ENCODE results near the gene PAM. TPM values are rescaled to one million over a fixed set of nuclear protein-coding genes. Genes with fewer than 3 reads are reported as not detected.

Gene PAM
- total and polyA plus RNA-seq, 2 donors (not counting 3 experiments of a cell fraction or from before 2014, with no cell fraction given): 118 to 176 TPM

DNA sequence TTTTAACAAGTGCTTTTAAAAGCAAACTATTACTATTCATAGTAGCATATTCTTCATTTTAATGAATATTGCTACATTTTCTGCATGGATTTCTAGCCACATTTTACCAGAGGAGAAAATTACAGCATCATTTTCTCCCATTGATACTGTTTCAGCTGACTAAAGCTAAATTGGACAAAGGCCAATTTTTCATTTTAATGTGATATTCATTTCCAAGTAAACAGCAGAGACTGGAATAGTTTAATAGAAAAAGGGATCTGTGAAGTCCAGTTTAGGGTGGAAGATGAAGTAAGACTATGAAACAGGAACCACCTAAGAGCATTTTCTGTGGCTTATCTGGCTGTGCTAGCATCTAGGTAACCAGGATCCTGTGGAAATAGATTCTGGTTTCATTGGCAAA, 236.7 kb downstream of the PAM start:
- no peak for DNase-seq (ENCODE audit: low read depth, low spot score)
- no peaks in the 10 kb centered on the region for H3K36me3 ChIP-seq (ENCODE audit: control insufficient read depth in 2 of 2, extremely low read depth in 1 of 2, insufficient read depth in 2 of 2, low read length in 2 of 2)
- dilution Hi-C loops (cut with MboI; ENCODE audit: extremely low pct_ligation_motif_present, low sequenced_read_pairs): no loop called here
- ChIA-PET POLR2A (no interaction called here), CTCF (no interaction called here)
- H3K9me3 ChIP-seq (replicated peaks; ENCODE audit: control insufficient read depth, insufficient read depth, low read length): no peaks in the 10 kb centered on the region
- no peak overlapping the region for H2AFZ ChIP-seq (ENCODE audit: low read depth, low read length)
- no peak overlapping the region for H3K4me2 ChIP-seq (ENCODE audit: insufficient read depth, low read length)
- no peaks in the 10 kb centered on the region for H3K79me2 ChIP-seq (ENCODE audit: control insufficient read depth, insufficient read depth, low read length)
- BruUV-seq (replicated peaks): no TSS peak
- intact Hi-C loops (cut with micrococcal nuclease): no loop called here
- H3K9ac ChIP-seq (replicated peaks; ENCODE audit: extremely low read depth, insufficient read depth, low read length): no peak overlapping the region
- H3K27ac ChIP-seq (ENCODE audit: insufficient read depth, low read depth, low read length): no peak overlapping the region
- no peaks in the 10 kb centered on the region for H3K27me3 ChIP-seq (ENCODE audit: control insufficient read depth in 2 of 2, insufficient read depth in 2 of 2, low read length in 2 of 2)
- TF ChIP-seq EZH2 (IDR thresholded peaks at IDR 0.05; ENCODE audit: borderline replicate concordance, low read depth, low read length, severe bottlenecking) (no peak), MYC (IDR thresholded peaks at IDR 0.05; ENCODE audit: low read depth, low read length) (no peak), POLR2A (IDR thresholded peaks at IDR 0.05; ENCODE audit: low read depth, low read length) (no peak), FOS (IDR thresholded peaks at IDR 0.05; ENCODE audit: borderline replicate concordance, insufficient read depth, low read length) (no peak), GATA2 (IDR thresholded peaks at IDR 0.05; ENCODE audit: insufficient read depth, insufficient read length, low read depth, low read length) (no peak), JUN (IDR thresholded peaks at IDR 0.05; ENCODE audit: borderline replicate concordance, insufficient read depth, insufficient read length, low read depth) (no peak)
- TF ChIP-seq, protein P1, sequence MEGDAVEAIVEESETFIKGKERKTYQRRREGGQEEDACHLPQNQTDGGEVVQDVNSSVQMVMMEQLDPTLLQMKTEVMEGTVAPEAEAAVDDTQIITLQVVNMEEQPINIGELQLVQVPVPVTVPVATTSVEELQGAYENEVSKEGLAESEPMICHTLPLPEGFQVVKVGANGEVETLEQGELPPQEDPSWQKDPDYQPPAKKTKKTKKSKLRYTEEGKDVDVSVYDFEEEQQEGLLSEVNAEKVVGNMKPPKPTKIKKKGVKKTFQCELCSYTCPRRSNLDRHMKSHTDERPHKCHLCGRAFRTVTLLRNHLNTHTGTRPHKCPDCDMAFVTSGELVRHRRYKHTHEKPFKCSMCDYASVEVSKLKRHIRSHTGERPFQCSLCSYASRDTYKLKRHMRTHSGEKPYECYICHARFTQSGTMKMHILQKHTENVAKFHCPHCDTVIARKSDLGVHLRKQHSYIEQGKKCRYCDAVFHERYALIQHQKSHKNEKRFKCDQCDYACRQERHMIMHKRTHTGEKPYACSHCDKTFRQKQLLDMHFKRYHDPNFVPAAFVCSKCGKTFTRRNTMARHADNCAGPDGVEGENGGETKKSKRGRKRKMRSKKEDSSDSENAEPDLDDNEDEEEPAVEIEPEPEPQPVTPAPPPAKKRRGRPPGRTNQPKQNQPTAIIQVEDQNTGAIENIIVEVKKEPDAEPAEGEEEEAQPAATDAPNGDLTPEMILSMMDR (IDR thresholded peaks at IDR 0.05; ENCODE audit: extremely low read depth in 1 of 2, insufficient read depth in 1 of 2, low read depth in 1 of 2, low read length in 2 of 2): no peak
- TF ChIP-seq, protein P2, sequence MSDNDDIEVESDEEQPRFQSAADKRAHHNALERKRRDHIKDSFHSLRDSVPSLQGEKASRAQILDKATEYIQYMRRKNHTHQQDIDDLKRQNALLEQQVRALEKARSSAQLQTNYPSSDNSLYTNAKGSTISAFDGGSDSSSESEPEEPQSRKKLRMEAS (IDR thresholded peaks at IDR 0.05; ENCODE audit: insufficient read depth, insufficient read length): no peak
- H4K20me1 ChIP-seq (replicated peaks; ENCODE audit: control insufficient read depth, extremely low read depth, insufficient read depth, low read length): no peaks in the 10 kb centered on the region
- H3K9me1 ChIP-seq (replicated peaks; ENCODE audit: control insufficient read depth, extremely low read depth, insufficient read depth, low read length): no peaks in the 10 kb centered on the region
- H3K4me3 ChIP-seq (replicated peaks in 1 of 3; ENCODE audit: insufficient read depth in 1 of 3, low read depth in 1 of 3, low read length in 3 of 3): no peak overlapping the region
- H3K4me1 ChIP-seq (ENCODE audit: control insufficient read depth, extremely low read depth, insufficient read depth, low read length): no peaks in the 10 kb centered on the region
- FAIRE-seq: no peak
